Kidney (tissue), 14 donors: Measurements from ENCODE around the gene COL9A1. TPM values are rescaled to one million over a fixed set of nuclear protein-coding genes. Genes with fewer than 3 reads are reported as not detected.

Experiments
- DNase-seq, 5 donors: peaks; one replicate each; pipeline ENCODE4 v3.0.0-alpha.2; 2013 to 2020
- FAIRE-seq: peaks from 2 replicates; lab custom pipeline; 2012; peaks lifted over from hg19 to GRCh38; lab: Jason Lieb, UNC
- H3K27ac ChIP-seq, 2 donors: one replicate each; pipeline ENCODE4 v1.7.0; 2013; ENCODE audit warnings: low read depth in 2 of 2, low read length in 2 of 2, inconsistent platforms in 1 of 2
- H3K27me3 ChIP-seq: one replicate; pipeline ENCODE4 v1.7.1; 2013; ENCODE audit warnings: low read length, inconsistent platforms; ENCODE audit not compliant: control insufficient read depth, insufficient read depth
- H3K36me3 ChIP-seq, 3 donors: one replicate each; pipeline versions ENCODE4 v1.7.0 to v1.7.1; 2013; ENCODE audit warnings: low read length in 3 of 3, control low read depth in 1 of 3, inconsistent platforms in 1 of 3; ENCODE audit not compliant: insufficient read depth in 3 of 3, control insufficient read depth in 2 of 3
- H3K4me1 ChIP-seq, 3 donors: one replicate each; pipeline versions ENCODE4 v1.7.0 to v1.7.1; 2013; ENCODE audit warnings: low read length in 3 of 3, inconsistent platforms in 1 of 3, low read depth in 1 of 3; ENCODE audit not compliant: control insufficient read depth in 2 of 3, insufficient read depth in 2 of 3
- H3K4me3 ChIP-seq, 3 donors: one replicate each; pipeline versions ENCODE4 v1.7.0 to v1.8.1; 2013; ENCODE audit warnings: low read length in 3 of 3, control low read depth in 1 of 3, inconsistent platforms in 1 of 3
- H3K9ac ChIP-seq, 3 donors: one replicate each; pipeline versions ENCODE4 v1.7.0 to v1.7.1; 2013; ENCODE audit warnings: low read length in 3 of 3, control low read depth in 1 of 3, inconsistent platforms in 1 of 3
- H3K9me3 ChIP-seq, 3 donors: one replicate each; pipeline versions ENCODE4 v1.7.0 to v1.7.1; 2013; ENCODE audit warnings: low read length in 3 of 3, control low read depth in 1 of 3, inconsistent platforms in 1 of 3; ENCODE audit not compliant: control insufficient read depth in 2 of 3, insufficient read depth in 1 of 3
- CTCF ChIP-seq: IDR thresholded peaks from 3 replicates; pipeline ENCODE4 v1.5.1; 2012; ENCODE audit warnings: mild to moderate bottlenecking, moderate library complexity, borderline replicate concordance; ENCODE audit not compliant: insufficient read depth; ENCODE audit errors: extremely low read depth
- intact Hi-C: fragments of 100-400 bp; cut with DNase I; formaldehyde crosslinking; loops from one replicate; pipeline ENCODE4 v1.11.1; 2022
- polyA plus RNA-seq: library from polyadenylated mRNA; stranded (reverse); fragments of 350-450 nt; fragmentation: Illumina TruSeq; extraction: RNeasy Lipid Tissue Mini Kit (QIAGEN cat#74804); gene quantifications from one replicate; pipeline ENCODE4 v1.2.3, GENCODE V29; 2014; ENCODE audit warnings: low read depth, low replicate concordance; ENCODE audit not compliant: insufficient read depth
- total RNA-seq: library from RNA; stranded (reverse); fragmentation: NEBNext Ultra II Directional; extraction: Animal tissue kit (Norgen Biotek cat#: 25700); gene quantifications from one replicate; pipeline ENCODE4 v1.2.1, GENCODE V29; 2021
- donor health status: control.
- donor health status: control.
- donor health status: control.
- donor health status: control.
- donor health status: control.
- donor health status: DM: yes; HTN: yes; CAD: no.
- donor health status: Normal renal cell carcinoma (clear cell type).

COL9A1 gene
- total and polyA plus RNA-seq, 2 donors from 2014 or later, result 0.19 to 0.22 TPM

- no peak overlapping the region for H3K27ac ChIP-seq
- no peaks in the 10 kb centered on the region for H3K36me3 ChIP-seq
- H3K4me3 ChIP-seq, result no peak overlapping the region
- intact Hi-C loops, result no loop called here
- no peak overlapping the region for H3K9ac ChIP-seq
- H3K4me1 ChIP-seq, result no peaks in the 10 kb centered on the region
- DNase-seq (no peak), FAIRE-seq (no peak)
- no peaks in the 10 kb centered on the region for H3K9me3 ChIP-seq
- no peaks in the 10 kb centered on the region for H3K27me3 ChIP-seq
- TF ChIP-seq CTCF, result no peak
Measured at GRCh38 chr6:70184723-70185122, 118.2 kb downstream of the COL9A1 start.

GRCh38 chr6:70183538-70183937 lies 119.3 kb downstream of the COL9A1 start:
- no peaks in the 10 kb centered on the region for H3K36me3 ChIP-seq
- FAIRE-seq (no peak), DNase-seq (peak in 2 of 5 donors; percentile 8 to 19)
- TF ChIP-seq CTCF, result no peak
- no peak overlapping the region for H3K27ac ChIP-seq
- H3K27me3 ChIP-seq, result no peaks in the 10 kb centered on the region
- H3K9ac ChIP-seq, result no peak overlapping the region
- H3K4me1 ChIP-seq, result no peaks in the 10 kb centered on the region
- H3K4me3 ChIP-seq, result no peak overlapping the region
- H3K9me3 ChIP-seq, result no peaks in the 10 kb centered on the region
- intact Hi-C loops, result no loop called here

GRCh38 chr6:70180901-70181599 lies 121.8 kb downstream of the COL9A1 start:
- no peaks in the 10 kb centered on the region for H3K27me3 ChIP-seq
- TF ChIP-seq CTCF, result no peak
- no peaks in the 10 kb centered on the region for H3K36me3 ChIP-seq
- intact Hi-C loops, result no loop called here
- no peak overlapping the region for H3K27ac ChIP-seq
- H3K9ac ChIP-seq, result no peak overlapping the region
- no peaks in the 10 kb centered on the region for H3K9me3 ChIP-seq
- no peak overlapping the region for H3K4me3 ChIP-seq
- DNase-seq, result no peak
- H3K4me1 ChIP-seq, result no peaks in the 10 kb centered on the region
- FAIRE-seq, result no peak
